Measurements from ENCODE around the gene GTF3A. TPM values are rescaled to one million over a fixed set of nuclear protein-coding genes. Genes with fewer than 3 reads are reported as not detected.

GTF3A gene
- total and polyA plus RNA-seq, 8 donors, result 66.6 to 124 (median 77.5) TPM

DNA sequence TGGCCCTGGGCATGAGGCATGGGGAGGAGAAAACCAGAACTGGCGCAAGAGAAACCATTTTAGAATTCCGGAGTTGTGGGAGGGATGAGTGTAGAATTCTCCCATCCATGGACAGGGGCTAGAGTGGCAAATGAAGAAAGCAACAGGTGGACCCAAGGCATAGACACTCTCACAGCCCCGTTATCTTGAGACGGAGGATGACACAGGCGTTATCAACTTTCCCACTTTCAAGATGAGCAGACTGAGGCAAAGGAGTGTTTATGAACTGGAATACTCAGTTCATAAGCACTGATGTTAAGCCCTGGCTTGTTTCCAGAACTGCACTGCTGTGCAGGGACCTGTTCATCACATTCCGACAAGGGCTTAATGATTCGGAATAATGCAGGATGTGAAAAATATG, 1.1 kb upstream of the GTF3A start:
- Histone ChIP-seq H3K27me3 (no peaks in the 10 kb centered on the region), H3K36me3 (peaks cover 0 to 8% of the 10 kb centered on the region in 2 donors), H3K27ac (no peak overlapping the region), H3K9me3 (no peaks in the 10 kb centered on the region), H3K4me1 (peaks cover 23 to 44% of the 10 kb centered on the region in 2 donors), H3K4me3 (no peak overlapping the region)
- intact Hi-C loops (cut with DNase I), result no loop called here
- TF ChIP-seq, protein P1, sequence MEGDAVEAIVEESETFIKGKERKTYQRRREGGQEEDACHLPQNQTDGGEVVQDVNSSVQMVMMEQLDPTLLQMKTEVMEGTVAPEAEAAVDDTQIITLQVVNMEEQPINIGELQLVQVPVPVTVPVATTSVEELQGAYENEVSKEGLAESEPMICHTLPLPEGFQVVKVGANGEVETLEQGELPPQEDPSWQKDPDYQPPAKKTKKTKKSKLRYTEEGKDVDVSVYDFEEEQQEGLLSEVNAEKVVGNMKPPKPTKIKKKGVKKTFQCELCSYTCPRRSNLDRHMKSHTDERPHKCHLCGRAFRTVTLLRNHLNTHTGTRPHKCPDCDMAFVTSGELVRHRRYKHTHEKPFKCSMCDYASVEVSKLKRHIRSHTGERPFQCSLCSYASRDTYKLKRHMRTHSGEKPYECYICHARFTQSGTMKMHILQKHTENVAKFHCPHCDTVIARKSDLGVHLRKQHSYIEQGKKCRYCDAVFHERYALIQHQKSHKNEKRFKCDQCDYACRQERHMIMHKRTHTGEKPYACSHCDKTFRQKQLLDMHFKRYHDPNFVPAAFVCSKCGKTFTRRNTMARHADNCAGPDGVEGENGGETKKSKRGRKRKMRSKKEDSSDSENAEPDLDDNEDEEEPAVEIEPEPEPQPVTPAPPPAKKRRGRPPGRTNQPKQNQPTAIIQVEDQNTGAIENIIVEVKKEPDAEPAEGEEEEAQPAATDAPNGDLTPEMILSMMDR (IDR thresholded peaks at IDR 0.05), result no peak
- ATAC-seq (no peak), DNase-seq (no peak)

DNA sequence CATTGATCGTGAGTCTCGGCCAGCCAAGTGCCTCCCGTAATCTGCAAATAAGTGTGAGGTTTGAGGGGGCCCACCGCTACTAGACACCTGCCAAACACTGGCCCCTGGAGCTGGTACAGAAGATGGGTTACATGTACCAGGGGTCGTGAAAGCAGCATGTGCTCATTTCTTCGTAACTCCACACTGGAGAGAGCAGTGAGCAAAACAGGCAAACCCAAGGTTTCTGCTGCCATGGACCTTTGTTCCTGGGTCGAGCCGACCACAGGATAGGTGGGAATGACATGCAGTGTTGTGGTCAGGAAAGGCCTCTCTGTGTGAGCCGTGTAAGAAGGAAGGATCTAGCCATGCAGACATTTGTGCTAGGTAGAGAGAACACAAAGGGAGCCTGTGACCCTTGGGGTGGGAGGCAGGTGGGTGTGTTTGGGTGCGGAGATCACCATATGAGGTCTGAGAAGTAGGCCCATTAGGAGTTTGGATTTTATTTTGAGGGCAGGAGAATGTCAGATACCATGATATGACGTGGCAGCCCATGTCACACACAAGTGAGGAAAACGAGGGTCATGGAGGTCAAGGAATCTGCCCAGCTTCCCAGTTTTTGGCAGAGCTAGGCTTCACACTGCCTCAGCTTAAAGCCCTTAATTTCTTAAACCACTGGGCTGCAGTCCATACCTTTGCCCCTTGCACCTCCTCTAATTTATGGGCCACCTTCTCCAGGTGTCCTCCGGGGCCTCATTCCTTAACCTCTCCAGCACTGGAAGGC, 919 bp downstream of the GTF3A start:
- no peak for DNase-seq
- no peaks in the 10 kb centered on the region for H3K27me3 ChIP-seq
- H3K9me3 ChIP-seq, result no peaks in the 10 kb centered on the region
- ATAC-seq, result peak; percentile 1
- H3K36me3 ChIP-seq, result peaks cover 0 to 27% of the 10 kb centered on the region in 2 donors
- peak overlapping the region; percentile 72 to 90 for H3K4me3 ChIP-seq
- TF ChIP-seq, protein P1 (IDR thresholded peaks at IDR 0.05), result no peak
- peaks cover 23 to 55% of the 10 kb centered on the region in 2 donors for H3K4me1 ChIP-seq
- intact Hi-C loops (cut with DNase I), result no loop called here
- peak overlapping the region; percentile 83 to 94 for H3K27ac ChIP-seq

DNA sequence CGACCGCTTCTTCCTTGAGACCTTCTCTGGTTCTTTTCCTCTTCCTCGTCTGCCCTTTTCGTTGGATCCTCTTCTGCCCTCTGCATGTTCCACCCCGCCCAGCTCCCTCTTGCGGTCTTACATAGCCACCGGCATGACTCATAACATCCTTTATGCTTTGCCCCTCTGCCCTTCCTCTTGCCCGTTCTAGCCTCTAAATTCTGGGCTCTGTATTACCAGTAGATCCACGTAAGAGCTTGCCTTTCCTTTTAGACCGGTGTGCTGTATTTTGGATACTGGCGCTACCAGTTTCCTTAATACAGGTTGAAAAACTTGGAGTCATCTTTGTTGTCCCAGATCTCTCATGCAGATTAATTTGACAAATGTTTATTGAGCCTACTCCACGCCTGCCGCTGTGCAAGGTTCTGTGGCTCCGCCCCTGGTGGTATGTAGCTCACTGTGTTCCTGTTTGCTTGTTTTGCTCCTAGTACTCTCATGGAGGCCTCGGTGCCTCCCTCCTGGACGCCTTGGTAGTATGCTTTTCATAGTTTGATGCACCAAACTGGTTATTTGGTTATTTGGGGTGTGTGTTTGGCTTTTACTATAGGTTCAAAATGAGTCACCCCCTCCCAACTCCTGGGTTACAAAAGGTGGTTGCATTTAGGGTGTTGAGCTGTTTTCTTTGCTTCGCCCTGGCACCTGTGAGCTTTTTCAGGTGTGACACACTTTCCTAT, 1.7 kb downstream of the GTF3A start:
- Histone ChIP-seq H3K27ac (peak overlapping the region; percentile 83 to 94), H3K36me3 (peaks cover 0 to 34% of the 10 kb centered on the region in 2 donors), H3K4me1 (peaks cover 23 to 55% of the 10 kb centered on the region in 2 donors), H3K27me3 (no peaks in the 10 kb centered on the region), H3K9me3 (no peaks in the 10 kb centered on the region), H3K4me3 (peak overlapping the region; percentile 72 to 90)
- peak; percentile 79 for ATAC-seq
- TF ChIP-seq, protein P1 (IDR thresholded peaks at IDR 0.05), result peak; percentile 30 to 41
- intact Hi-C loops (cut with DNase I), result no loop called here
- peak in 3 of 4 donors; percentile 36 to 86 (median 84) for DNase-seq

DNA sequence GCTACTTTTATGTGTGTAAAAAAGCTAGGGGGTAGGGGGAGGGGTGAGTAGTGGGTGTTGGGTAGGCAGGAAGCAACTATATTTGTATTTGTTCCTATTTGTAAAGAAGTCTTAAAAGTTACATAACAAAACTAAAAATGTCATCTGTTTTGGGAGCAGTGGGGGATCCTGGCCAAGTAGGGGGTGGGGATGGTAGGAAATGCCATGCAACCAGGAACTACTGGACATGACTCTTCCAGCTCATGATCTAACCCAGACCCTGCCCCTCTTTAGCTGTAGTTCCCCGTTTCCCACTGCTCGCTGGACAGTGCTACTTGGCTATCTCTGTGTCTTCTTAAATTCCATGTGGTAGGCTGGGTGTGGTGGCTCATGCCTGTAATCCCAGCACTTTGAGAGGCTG, 3.2 kb downstream of the GTF3A start:
- intact Hi-C loops (cut with DNase I), result no loop called here
- H3K36me3 ChIP-seq, result peaks cover 0 to 50% of the 10 kb centered on the region in 2 donors
- H3K4me1 ChIP-seq, result peaks cover 23 to 59% of the 10 kb centered on the region in 2 donors

More for the DNA sequence above, 3.2 kb downstream of the GTF3A start:
- Histone ChIP-seq H3K27ac (peak overlapping the region in 1 of 2 donors; percentile 94), H3K27me3 (no peaks in the 10 kb centered on the region), H3K4me3 (no peak overlapping the region), H3K9me3 (no peaks in the 10 kb centered on the region)
- no peak for ATAC-seq
- TF ChIP-seq, protein P1 (IDR thresholded peaks at IDR 0.05), result no peak
- DNase-seq, result no peak
